Activated CD4-positive, alpha-beta T cell treated with anti-CD3 and anti-CD28 coated beads, Interleukin-2, amount 10 ng/mL, durations not matched to agents 7 days and 5 days (primary cell): ENCODE data around the gene HES5. TPM values are rescaled to one million over a fixed set of nuclear protein-coding genes. Genes with fewer than 3 reads are reported as not detected.
"Not testable (repeated sequence)": the region's sequence is repeated elsewhere in the genome, so short reads cannot be mapped to it uniquely, and the experiment has no call there.

Experiments
- CTCF ChIA-PET: fragments of 350-600 bp; sonication (Branson Sonifier 250); formaldehyde crosslinking; loops from one replicate; lab custom pipeline; 2021; ENCODE audit warnings: antibody characterized with exemption; lab: Charles Lee
- POLR2A ChIA-PET: fragments of 350-600 bp; sonication (Branson Sonifier 250); formaldehyde crosslinking; loops from one replicate; lab custom pipeline; 2021; ENCODE audit warnings: antibody characterized with exemption; lab: Charles Lee
- DNase-seq: peaks from one replicate; pipeline ENCODE4 v3.0.0-alpha.2; 2020
- H3K27ac Mint-ChIP-seq: one replicate; pipeline ENCODE4 v1.8.0; 2021; ENCODE audit warnings: mild to moderate bottlenecking, moderate library complexity, mixed read lengths
- H3K27me3 Mint-ChIP-seq: one replicate; pipeline ENCODE4 v1.8.0; 2021; ENCODE audit warnings: mixed read lengths
- H3K36me3 Mint-ChIP-seq: one replicate; pipeline ENCODE4 v1.8.0; 2021; ENCODE audit warnings: low read depth, mixed read lengths
- H3K4me1 Mint-ChIP-seq: one replicate; pipeline ENCODE4 v1.8.0; 2021; ENCODE audit warnings: mixed read lengths
- H3K4me3 Mint-ChIP-seq: one replicate; pipeline ENCODE4 v1.8.0; 2021; ENCODE audit warnings: mild to moderate bottlenecking, moderate library complexity, mixed read lengths
- H3K9me3 Mint-ChIP-seq: one replicate; pipeline ENCODE4 v1.8.0; 2021; ENCODE audit warnings: mixed read lengths
- total RNA-seq, 2 experiments: library from RNA; stranded (reverse); gene quantifications; one replicate each; pipeline ENCODE4 v1.2.3, GENCODE V29; 2021

HES5 gene
- total RNA-seq, 2 experiments from 2014 or later: not detected

DNA sequence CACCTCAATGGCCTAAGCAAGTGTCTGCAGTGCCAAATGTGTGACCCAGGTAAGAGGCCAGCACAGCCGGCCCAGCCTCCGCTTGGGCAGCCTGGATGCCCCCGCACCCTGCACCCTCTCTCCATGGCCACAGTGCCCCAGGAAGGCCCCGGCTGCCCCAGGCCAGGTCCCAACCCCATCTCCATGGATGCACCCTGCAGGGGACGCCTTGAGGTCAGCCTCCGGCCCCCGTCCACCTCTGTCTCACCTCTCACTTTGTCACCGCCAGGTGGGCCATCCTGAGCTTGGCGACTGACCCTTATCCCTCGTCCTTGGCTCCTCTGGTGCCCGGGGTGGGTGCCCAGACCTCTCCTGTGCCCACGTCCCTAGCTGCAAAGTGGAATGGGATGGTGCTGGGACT lies 28.4 kb upstream of the HES5 start:
- Mint-ChIP-seq H3K9me3 (no peaks in the 10 kb centered on the region), H3K27me3 (no peaks in the 10 kb centered on the region), H3K27ac (peak overlapping the region; percentile 100), H3K36me3 (peaks cover 23% of the 10 kb centered on the region), H3K4me3 (peak overlapping the region; percentile 100), H3K4me1 (peaks cover 44% of the 10 kb centered on the region)
- ChIA-PET POLR2A (no interaction called here), CTCF (interaction anchor here (1.2 kb wide), 1 partner anchor 10 kb away, joined by 3 read pairs; no protein-coding TSS in a partner anchor)
- no peak for DNase-seq

DNA sequence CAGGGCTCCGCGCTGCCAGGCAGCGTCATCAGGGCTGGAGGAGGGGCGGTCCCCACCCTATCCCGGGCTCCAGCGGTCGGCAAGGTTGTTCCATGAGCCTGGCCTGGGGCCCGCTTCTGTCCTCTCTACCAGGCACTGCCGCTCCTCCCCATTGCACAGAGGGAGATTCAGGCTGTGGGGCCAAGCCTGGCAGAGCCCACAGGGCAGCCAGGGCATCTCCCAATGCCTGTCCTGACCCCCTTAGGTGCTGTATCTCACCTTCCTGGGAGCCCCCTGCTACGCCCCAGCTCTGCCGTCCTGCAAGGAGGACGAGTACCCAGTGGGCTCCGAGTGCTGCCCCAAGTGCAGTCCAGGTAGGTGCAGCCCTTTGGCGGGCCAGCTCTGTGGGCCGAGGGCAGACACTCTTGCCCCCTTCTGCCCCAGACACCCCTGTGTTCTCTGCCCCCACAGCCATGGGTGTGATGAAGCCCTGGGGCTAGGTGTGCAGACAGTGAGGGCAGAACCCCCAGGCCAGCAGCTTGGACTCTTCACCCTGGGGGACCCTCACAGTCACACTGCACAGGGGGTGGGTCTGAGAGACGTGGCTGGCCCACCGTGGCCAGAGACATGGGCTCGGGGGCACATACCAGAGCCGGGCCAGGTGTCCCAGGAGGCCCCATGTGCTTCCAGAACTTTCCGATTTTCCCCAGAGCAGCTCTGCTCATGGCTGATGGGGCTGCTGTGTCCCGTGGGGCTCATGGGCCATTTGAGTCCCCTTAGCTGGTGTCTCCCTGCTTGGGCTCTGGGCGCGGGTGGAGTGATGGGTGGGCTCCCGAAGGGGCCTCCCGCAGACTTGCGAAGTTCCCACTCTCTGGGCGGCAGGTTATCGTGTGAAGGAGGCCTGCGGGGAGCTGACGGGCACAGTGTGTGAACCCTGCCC lies 27.7 kb upstream of the HES5 start:
- POLR2A ChIA-PET: interaction anchor here (1.5 kb wide), 1 partner anchor 28 kb away, joined by 8 read pairs; the partner anchor contains the start of gene PRXL2B
- Mint-ChIP-seq H3K9me3 (no peaks in the 10 kb centered on the region), H3K27ac (peak overlapping the region; percentile 100), H3K36me3 (peaks cover 21% of the 10 kb centered on the region), H3K27me3 (no peaks in the 10 kb centered on the region), H3K4me1 (peaks cover 44% of the 10 kb centered on the region), H3K4me3 (peak overlapping the region; percentile 100)
- DNase-seq: no peak
- CTCF ChIA-PET: interaction anchor here (1.1 to 1.2 kb wide), 2 partner anchors 9 to 27 kb away, joined by 3 read pairs; no protein-coding TSS in a partner anchor

DNA sequence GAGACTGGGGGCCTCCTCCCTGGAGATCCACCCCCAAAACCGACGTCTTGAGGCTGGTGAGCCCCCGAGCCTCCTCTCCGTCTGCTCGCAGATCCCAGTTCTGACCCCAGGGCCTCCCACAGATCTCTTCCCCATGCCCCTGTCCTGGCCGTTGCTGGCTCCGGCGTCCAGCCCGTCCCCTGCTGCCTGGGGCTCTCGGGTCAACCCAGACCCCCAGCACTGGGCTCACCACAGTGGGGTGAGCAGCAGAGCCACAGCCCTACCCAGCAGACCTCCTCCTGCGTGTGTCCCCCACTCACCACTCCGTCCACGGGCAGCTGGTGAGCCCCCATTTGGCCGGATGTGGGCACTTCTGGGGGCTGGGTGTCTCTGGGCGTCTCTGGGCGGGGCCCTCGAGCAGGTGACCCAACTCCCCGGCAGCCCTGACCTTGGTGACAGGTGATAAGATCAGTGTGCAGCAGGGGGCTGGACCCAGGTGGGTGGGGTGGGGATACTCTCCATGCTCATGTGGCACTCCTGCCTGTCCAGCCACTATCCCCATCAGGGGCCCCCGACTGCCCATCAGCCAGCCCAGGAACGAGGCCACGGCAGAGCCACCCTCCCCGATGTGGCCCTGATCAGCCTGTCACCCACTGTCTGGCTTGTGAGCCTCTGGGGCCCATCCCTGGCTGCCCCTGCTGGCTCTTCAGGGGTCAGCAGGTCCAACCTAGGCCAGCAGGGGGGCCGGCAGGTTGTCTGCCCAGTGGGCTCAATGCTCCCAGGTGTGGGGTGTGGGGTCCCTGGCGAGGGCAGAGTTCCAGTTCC lies 26.8 kb upstream of the HES5 start:
- H3K27me3 Mint-ChIP-seq: no peaks in the 10 kb centered on the region
- peak overlapping the region; percentile 100 for H3K4me3 Mint-ChIP-seq
- peaks cover 21% of the 10 kb centered on the region for H3K36me3 Mint-ChIP-seq
- POLR2A ChIA-PET: interaction anchor here (0.6 to 1.5 kb wide), 4 partner anchors 8 to 647 kb away, joined by 3 to 8 read pairs (median 5); partner anchors contain the start of gene PRXL2B
- DNase-seq: peak; percentile 53
- H3K27ac Mint-ChIP-seq: peak overlapping the region; percentile 100
- peaks cover 44% of the 10 kb centered on the region for H3K4me1 Mint-ChIP-seq
- H3K9me3 Mint-ChIP-seq: no peaks in the 10 kb centered on the region
- CTCF ChIA-PET: interaction anchor here (1.0 to 1.9 kb wide), 6 partner anchors 8 to 30 kb away, joined by 3 to 5 read pairs (median 3); no protein-coding TSS in a partner anchor

DNA sequence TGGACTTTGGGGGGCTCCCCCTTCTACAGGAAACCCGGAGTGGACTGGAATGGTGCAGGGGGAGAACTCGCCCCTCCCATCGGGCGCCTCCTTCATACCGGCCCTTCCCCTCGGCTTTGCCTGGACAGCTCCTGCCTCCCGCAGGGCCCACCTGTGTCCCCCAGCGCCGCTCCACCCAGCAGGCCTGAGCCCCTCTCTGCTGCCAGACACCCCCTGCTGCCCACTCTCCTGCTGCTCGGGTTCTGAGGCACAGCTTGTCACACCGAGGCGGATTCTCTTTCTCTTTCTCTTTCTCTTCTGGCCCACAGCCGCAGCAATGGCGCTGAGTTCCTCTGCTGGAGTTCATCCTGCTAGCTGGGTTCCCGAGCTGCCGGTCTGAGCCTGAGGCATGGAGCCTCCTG lies 26.2 kb upstream of the HES5 start, which contains the start of gene TNFRSF14:
Gene TNFRSF14, plus strand, starts transcription at position 95 of the 401 bp plus-strand sequence. Its CDS starts 294 bp downstream, at position 389.
- DNase-seq: peak; percentile 87
- Mint-ChIP-seq H3K4me3 (peak within 1 kb of the TSS; percentile 100), H3K4me1 (peaks cover 46% of the 10 kb centered on the region), H3K27ac (peak within 1 kb of the TSS; percentile 100), H3K9me3 (no peaks in the 10 kb centered on the region), H3K27me3 (no peaks in the 10 kb centered on the region), H3K36me3 (peaks cover 17% of the 10 kb centered on the region)
- POLR2A ChIA-PET: interaction anchor here (0.6 to 1.5 kb wide), 5 partner anchors 8 to 646 kb away, joined by 3 to 8 read pairs (median 4); partner anchors contain the start of gene PRXL2B
- CTCF ChIA-PET: interaction anchor here (1.0 to 1.9 kb wide), 6 partner anchors 8 to 31 kb away, joined by 3 to 5 read pairs (median 3); no protein-coding TSS in a partner anchor

DNA sequence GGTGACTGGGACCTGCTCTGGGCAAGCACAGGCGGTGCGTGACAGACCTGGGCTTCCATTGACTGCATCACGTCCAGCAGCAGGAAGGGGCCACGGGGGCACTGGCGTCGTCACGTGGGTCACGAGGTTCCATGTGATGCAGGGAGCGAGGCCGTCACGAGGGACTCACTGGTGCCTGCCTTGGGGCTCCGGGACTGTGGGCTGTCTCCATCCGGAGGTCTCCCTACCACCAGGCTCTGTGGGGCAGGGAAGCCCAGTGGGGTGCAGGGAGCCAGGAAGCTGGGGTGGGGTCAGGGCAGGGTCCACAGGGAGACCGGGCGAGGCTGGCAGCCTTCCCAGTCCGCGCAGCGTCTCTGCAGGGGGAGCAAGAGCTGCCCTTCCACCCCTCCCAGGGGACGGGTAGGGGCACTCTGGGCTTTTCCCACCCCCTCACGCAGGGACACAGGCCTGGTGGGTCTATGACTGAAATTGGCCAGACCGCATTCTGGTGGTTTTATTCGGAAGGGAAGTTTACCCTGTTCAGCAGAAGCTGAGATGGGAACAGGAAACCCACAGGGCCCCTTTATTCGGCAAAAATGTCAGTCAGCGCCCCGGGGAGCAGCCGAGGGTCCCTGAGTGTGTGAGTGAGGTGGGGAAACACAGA lies 25.7 kb upstream of the HES5 start:
- peak; percentile 79 for DNase-seq
- CTCF ChIA-PET: interaction anchor here (1.0 to 1.9 kb wide), 6 partner anchors 7 to 270 kb away, joined by 3 to 5 read pairs (median 4); no protein-coding TSS in a partner anchor
- Mint-ChIP-seq H3K27me3 (no peaks in the 10 kb centered on the region), H3K4me1 (peaks cover 49% of the 10 kb centered on the region), H3K4me3 (peak overlapping the region; percentile 100), H3K27ac (peak overlapping the region; percentile 100), H3K36me3 (peaks cover 14% of the 10 kb centered on the region), H3K9me3 (no peaks in the 10 kb centered on the region)
- POLR2A ChIA-PET: interaction anchor here (1.1 to 1.5 kb wide), 4 partner anchors 8 to 30 kb away, joined by 3 to 8 read pairs (median 6); partner anchors contain the start of gene PRXL2B

DNA sequence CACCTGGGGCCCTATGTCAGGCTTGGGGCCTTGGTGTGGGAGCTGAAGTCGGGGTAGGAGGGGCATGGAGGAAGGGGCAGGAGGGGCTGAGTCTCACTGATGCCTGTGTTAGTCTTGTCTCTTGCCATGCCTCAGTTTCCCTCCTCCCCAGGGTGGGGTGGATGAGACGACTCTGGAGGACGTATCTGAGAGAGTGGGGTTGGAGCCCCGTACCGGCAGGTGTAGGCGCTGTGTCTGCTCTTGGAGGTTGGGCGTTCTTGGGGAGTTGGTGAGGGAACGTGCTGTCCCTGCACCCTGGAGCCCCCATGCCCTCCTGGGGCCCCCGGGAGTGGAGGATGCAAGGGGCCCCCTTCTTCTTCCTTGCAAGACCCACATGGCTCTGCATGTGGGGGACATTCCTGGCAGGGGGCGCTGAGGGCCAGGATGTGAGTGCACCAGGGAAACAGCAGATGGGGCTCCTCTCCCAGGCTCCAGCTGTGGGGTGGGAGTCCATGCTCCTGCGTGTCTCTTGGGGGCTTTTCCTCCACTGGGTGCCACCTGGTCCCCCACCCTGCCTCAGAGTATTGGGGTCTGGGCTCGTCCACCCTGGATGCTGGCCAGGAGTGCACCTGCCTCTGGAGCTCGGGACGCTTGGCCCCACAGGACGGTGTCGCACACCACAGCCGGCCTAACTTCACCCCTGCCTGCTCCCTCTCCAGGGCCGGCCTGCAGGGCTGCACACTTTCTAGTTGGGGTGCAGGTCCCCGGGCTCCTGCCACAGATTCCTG lies 24.7 kb upstream of the HES5 start:
- peaks cover 51% of the 10 kb centered on the region for H3K4me1 Mint-ChIP-seq

DNA sequence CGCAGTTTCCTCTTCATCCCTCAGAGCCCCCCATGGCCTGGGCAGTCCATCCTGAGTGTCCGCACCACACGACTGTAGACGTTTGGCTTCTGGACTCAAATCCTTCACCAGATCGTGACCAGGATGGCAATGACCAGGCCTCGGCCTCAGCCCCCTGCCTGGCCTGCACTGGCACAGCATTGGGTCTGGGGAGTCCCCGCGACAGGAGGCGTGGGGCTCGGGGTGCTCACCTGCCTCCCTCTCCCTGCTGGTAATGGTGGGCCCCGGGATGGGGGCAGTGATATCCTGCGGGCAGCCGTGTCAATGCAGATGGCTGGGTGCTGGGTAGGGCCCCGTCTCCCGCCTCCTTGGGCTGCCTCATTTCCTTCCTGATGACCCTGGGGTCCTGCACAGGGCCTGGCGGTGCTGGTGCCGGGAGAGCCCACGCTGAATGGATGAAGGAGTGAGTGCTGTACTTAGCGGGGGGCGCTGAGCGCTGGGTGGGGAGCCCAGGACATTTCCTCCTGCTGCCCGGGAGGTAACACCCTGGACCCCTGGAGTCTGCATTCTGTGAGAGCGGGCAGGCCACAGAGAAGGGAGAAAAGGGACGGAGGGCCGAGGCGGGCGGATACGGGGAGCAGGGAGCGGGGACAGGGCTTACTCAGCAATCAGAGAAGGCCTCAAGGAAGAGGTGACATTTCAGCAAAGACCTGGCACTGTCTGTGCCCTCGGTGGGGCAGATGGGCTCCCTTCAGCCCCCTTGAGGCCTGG lies 24.0 kb upstream of the HES5 start:
- Mint-ChIP-seq H3K36me3 (peaks cover 14% of the 10 kb centered on the region), H3K9me3 (no peaks in the 10 kb centered on the region), H3K27me3 (no peaks in the 10 kb centered on the region), H3K4me3 (peak overlapping the region; percentile 100), H3K4me1 (peaks cover 53% of the 10 kb centered on the region), H3K27ac (peak overlapping the region; percentile 100)
- ChIA-PET CTCF (interaction anchor here (0.6 kb wide), 1 partner anchor 329 kb away, joined by 3 read pairs; no protein-coding TSS in a partner anchor), POLR2A (no interaction called here)
- DNase-seq: no peak

More for the DNA sequence above, 24.7 kb upstream of the HES5 start:
- Mint-ChIP-seq H3K4me3 (peak overlapping the region; percentile 100), H3K36me3 (peaks cover 14% of the 10 kb centered on the region), H3K9me3 (no peaks in the 10 kb centered on the region), H3K27me3 (no peaks in the 10 kb centered on the region), H3K27ac (peak overlapping the region; percentile 100)
- POLR2A ChIA-PET: interaction anchor here (1.4 kb wide), 1 partner anchor 23 kb away, joined by 4 read pairs; no protein-coding TSS in a partner anchor
- CTCF ChIA-PET: interaction anchor here (0.6 to 1.9 kb wide), 3 partner anchors 23 to 330 kb away, joined by 3 to 5 read pairs (median 5); no protein-coding TSS in a partner anchor
- DNase-seq: peak; percentile 62

DNA sequence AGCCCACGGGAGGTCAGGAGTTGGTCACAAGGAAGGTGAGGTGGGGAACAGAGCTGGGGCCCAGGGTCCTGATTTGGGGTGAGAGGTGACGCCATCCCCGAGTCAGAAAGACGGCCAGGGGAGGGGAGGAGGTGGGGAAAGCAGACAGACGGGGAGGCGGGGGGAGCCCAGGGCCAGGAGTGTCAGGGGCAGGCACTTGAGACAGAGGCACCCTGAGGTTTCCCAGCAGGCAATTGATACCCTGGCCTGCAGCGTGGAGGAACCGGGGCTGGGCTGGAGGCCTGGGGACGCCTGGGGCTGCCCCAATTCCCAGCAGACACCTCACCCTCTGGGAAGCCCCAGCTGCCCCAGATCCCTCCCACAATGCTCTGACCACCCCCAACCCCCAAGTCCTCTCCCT lies 23.0 kb upstream of the HES5 start:
- H3K27me3 Mint-ChIP-seq, DNase-seq, H3K36me3 Mint-ChIP-seq, POLR2A ChIA-PET, H3K9me3 Mint-ChIP-seq, H3K27ac Mint-ChIP-seq, CTCF ChIA-PET, H3K4me3 Mint-ChIP-seq: not testable (repeated sequence)
- peaks cover 53% of the 10 kb centered on the region for H3K4me1 Mint-ChIP-seq

DNA sequence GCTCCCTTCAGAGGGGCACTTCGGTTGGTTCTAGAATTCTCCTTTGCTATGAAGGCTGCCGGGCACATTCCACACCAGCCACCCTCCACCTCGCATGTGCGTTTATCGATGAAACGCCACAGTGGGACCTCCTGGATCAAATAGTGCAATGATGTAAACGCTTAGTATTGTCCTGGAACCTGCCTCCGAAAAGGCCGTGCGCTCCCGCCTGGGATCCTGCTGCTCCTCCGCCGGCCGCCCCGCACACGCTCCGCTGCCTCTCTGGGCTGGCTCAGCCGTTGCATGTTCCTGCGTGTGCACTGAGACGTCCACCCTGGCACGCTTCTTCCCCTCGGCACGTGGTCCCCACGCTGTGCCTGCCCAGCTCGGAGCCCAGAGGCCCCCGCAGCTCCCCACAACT lies 22.1 kb upstream of the HES5 start:
- DNase-seq: no peak
- CTCF ChIA-PET: no interaction called here
- no peak overlapping the region for H3K4me3 Mint-ChIP-seq
- peaks cover 53% of the 10 kb centered on the region for H3K4me1 Mint-ChIP-seq
- H3K9me3 Mint-ChIP-seq: no peaks in the 10 kb centered on the region
- peaks cover 9% of the 10 kb centered on the region for H3K36me3 Mint-ChIP-seq
- H3K27ac Mint-ChIP-seq: no peak overlapping the region
- POLR2A ChIA-PET: no interaction called here
- no peaks in the 10 kb centered on the region for H3K27me3 Mint-ChIP-seq

DNA sequence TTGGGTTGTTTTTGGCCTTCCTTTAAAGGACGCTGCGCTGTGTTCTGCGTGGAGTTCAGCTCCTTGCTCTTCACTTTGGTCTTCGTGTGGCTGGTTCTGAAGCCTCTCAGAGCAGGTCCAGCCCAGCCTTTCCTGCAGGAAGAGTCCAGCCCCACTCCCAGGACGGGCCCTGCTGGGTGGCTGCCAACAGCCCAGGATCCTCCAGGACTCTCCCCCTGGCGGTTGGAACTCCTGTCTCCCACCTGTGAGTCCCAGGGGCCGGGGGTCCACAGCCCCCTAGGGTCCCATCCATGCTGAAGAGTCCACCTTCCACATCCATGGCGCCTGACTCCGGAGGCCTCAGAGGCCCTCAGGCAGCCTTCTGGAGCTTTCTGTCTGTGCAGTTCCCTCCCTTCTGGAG lies 21.5 kb upstream of the HES5 start:
- H3K9me3 Mint-ChIP-seq, POLR2A ChIA-PET, DNase-seq, H3K36me3 Mint-ChIP-seq, H3K27me3 Mint-ChIP-seq, H3K4me3 Mint-ChIP-seq, CTCF ChIA-PET: not testable (repeated sequence)
- peaks cover 53% of the 10 kb centered on the region for H3K4me1 Mint-ChIP-seq
- H3K27ac Mint-ChIP-seq: peak overlapping the region; percentile 50
